Prostate gland (tissue), 2 donors: ENCODE measurements around the gene HELB.

Experiments
- CTCF ChIP-seq, 4 experiments: fragments of 200-600 bp in 2 of 4; fragments of 450-650 bp in 2 of 4; sonication (generic) in 2 of 4; IDR thresholded peaks; 1 replicate in 3 of 4; 2 replicates in 1 of 4; pipeline ENCODE4 v1.5.1; 2016 to 2019; ENCODE audit warnings: antibody characterized with exemption in 4 of 4, mild to moderate bottlenecking in 2 of 4, moderate library complexity in 2 of 4
- POLR2A ChIP-seq: fragments of 450-650 bp; IDR thresholded peaks from one replicate; pipeline ENCODE4 v1.6.1; 2016; ENCODE audit warnings: antibody characterized with exemption, mild to moderate bottlenecking
- POLR2AphosphoS5 ChIP-seq: sonication (generic); formaldehyde crosslinking; IDR thresholded peaks from one replicate; pipeline ENCODE4 v1.6.1; 2017; ENCODE audit warnings: antibody characterized with exemption

GRCh38 chr12:66287275-66287674 is 15.0 kb upstream of the HELB start:
- no peak for TF ChIP-seq CTCF (IDR thresholded peaks at IDR 0.05)
- no peak for TF ChIP-seq POLR2A
- no peak for TF ChIP-seq POLR2AphosphoS5
